Thoracic aorta (tissue), 2 donors: Measurements from ENCODE around the gene IL11RA. TPM values are rescaled to one million over a fixed set of nuclear protein-coding genes. Genes with fewer than 3 reads are reported as not detected.

Source experiments
- ATAC-seq: fragments of 150-250 bp; one replicate; pipeline ENCODE4 v1.8.0; 2017; ENCODE audit warnings: low read depth; ENCODE audit not compliant: insufficient number of reproducible peaks, low FRiP score
- DNase-seq: peaks from one replicate; pipeline ENCODE4 v3.0.0-alpha.2; 2020; ENCODE audit warnings: low spot score
- H3K27ac ChIP-seq, 2 donors: fragments of 200-600 bp; sonication (generic); 1 replicate in 1 of 2; 2 replicates in 1 of 2; pipeline ENCODE4 v1.5.1; 2016; ENCODE audit warnings: mild to moderate bottlenecking in 2 of 2, moderate library complexity in 2 of 2
- H3K27me3 ChIP-seq: fragments of 200-600 bp; sonication (generic); replicated peaks from 2 replicates; pipeline ENCODE4 v1.6.0; 2016; ENCODE audit warnings: mild to moderate bottlenecking; ENCODE audit not compliant: insufficient read depth
- H3K36me3 ChIP-seq: fragments of 200-600 bp; sonication (generic); one replicate; pipeline ENCODE4 v1.5.1; 2016
- H3K4me1 ChIP-seq, 2 donors: fragments of 200-600 bp; sonication (generic); 1 replicate in 1 of 2; 2 replicates in 1 of 2; pipeline versions ENCODE4 v1.5.1 to v1.6.0; 2016; ENCODE audit warnings: low read depth in 2 of 2, mild to moderate bottlenecking in 1 of 2; ENCODE audit not compliant: control insufficient read depth in 1 of 2
- H3K4me3 ChIP-seq: fragments of 200-600 bp; sonication (generic); 2 replicates; pipeline ENCODE4 v1.5.1; 2016; ENCODE audit warnings: mild to moderate bottlenecking
- H3K9me3 ChIP-seq: fragments of 200-600 bp; sonication (generic); 2 replicates; pipeline ENCODE4 v1.5.1; 2016
- total RNA-seq, 2 donors: library from RNA; depleted of rRNA; stranded (reverse); fragments of >200 nt; gene quantifications; one replicate each; pipeline versions ENCODE4 v1.1.0 to v1.2.3, GENCODE V29; 2016
- TF ChIP-seq, protein P1 (sequence below): fragments of 200-600 bp; sonication (generic); IDR thresholded peaks from one replicate; pipeline ENCODE4 v1.5.1; 2019; ENCODE audit warnings: antibody characterized with exemption

Gene IL11RA
- total RNA-seq, result 10 to 100 TPM; 81.3 to 99.0 TPM

DNA sequence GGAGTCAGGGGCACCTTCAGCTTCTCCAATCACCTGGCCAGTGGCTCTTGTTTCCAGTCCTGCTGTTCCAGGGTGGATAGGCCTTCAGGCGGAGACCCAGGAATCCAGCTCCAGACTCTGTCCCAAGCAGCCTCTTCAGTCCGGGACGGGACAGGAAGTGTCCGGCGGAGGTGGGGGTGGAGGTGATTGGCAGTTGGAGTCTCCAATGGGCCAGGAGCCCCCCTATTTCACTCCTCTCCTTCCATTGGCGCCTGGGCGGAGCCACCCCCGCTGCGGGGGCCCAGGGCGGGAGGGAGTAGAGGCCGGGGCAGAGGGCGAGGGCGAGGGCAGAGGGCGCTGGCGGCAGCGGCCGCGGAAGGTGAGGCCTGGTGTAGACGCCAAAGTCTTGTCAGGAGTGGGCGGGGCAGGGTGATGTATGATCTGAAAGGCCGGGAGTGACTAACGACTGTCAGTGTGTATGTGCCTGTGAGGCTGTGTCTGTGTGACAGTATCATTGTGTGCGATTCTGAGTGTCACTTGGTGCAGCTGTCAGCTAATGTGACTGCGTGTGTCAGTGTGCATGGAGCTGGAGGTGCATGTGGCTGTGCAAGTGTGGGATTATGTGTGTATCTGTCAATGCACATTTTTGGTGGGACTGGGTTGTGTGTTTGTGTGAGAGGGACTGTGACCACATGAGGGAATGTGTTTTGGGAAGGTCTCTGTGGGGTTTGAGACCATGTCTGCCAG lies at the start of gene IL11RA:
Gene IL11RA, plus strand, starts transcription at position 310 of the 726 bp plus-strand sequence. CDS start 3,033 bp downstream, outside the sequence.
- peak within 1 kb of the TSS; percentile 67 for H3K4me3 ChIP-seq
- peaks cover 18% of the 10 kb centered on the region for H3K36me3 ChIP-seq
- peak; percentile 50 for DNase-seq
- H3K27me3 ChIP-seq, result no peaks in the 10 kb centered on the region
- peaks cover 41 to 76% of the 10 kb centered on the region in 2 donors for H3K4me1 ChIP-seq
- TF ChIP-seq, protein P1, sequence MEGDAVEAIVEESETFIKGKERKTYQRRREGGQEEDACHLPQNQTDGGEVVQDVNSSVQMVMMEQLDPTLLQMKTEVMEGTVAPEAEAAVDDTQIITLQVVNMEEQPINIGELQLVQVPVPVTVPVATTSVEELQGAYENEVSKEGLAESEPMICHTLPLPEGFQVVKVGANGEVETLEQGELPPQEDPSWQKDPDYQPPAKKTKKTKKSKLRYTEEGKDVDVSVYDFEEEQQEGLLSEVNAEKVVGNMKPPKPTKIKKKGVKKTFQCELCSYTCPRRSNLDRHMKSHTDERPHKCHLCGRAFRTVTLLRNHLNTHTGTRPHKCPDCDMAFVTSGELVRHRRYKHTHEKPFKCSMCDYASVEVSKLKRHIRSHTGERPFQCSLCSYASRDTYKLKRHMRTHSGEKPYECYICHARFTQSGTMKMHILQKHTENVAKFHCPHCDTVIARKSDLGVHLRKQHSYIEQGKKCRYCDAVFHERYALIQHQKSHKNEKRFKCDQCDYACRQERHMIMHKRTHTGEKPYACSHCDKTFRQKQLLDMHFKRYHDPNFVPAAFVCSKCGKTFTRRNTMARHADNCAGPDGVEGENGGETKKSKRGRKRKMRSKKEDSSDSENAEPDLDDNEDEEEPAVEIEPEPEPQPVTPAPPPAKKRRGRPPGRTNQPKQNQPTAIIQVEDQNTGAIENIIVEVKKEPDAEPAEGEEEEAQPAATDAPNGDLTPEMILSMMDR, result no peak
- H3K9me3 ChIP-seq, result no peaks in the 10 kb centered on the region
- peak within 1 kb of the TSS; percentile 85 to 92 for H3K27ac ChIP-seq
- ATAC-seq, result peak; percentile 42

DNA sequence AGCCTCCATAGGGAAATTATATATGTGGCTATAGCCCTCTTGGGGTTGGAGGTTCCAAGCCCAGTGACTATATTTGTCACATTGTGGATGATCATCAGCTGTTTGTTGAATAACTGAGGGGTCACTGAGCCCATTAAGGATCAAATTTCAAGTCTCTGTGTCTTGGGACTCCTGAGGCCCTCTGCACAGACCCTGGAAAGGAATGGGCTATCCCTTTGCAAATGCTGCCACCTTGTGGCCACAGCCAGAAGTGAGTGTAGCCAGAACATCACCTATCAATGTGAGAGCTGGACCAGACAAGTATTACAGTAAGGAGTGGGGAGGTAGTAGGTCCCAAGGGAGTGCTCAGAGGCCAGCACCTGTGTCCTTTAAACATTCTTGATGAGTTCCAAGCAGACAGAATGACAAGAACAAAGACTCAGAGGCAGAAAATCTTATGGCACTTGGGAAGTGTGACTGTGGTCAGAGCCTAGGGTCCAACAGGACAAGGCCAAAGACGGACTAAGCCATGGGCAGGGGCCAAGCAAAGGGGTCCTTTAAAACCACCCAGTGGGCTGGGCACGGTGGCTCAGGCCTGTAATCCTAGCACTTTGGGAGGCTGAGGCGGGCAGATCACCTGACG lies 48.3 kb upstream of the IL11RA start:
- ATAC-seq (peak; percentile 81), DNase-seq (peak; percentile 49)
- Histone ChIP-seq H3K4me1 (no peaks in the 10 kb centered on the region), H3K27me3 (no peaks in the 10 kb centered on the region), H3K9me3 (no peaks in the 10 kb centered on the region), H3K27ac (no peak overlapping the region), H3K36me3 (no peaks in the 10 kb centered on the region), H3K4me3 (no peak overlapping the region)
- TF ChIP-seq, protein P1, result peak; percentile 91

DNA sequence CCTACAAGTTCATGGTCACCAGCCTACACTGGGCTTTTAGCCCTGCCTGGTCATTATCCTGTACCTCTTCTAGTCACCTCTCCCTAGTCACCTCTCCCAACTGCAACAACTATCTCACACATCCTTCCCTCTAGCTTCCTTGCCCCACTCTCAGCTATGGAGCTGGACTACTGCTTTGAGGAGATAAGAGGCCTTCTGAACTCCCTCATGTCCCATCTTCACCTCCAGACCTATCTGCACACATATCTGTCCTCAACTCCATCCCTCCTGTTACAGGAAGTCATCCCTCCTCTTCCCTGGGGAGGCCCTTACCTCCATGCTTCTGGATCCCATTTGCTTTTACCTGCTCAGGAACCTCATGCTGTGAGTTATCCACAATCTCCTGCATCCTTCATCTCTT lies 45.8 kb upstream of the IL11RA start:
- H3K36me3 ChIP-seq, result no peaks in the 10 kb centered on the region
- TF ChIP-seq, protein P1, result no peak
- no peaks in the 10 kb centered on the region for H3K9me3 ChIP-seq
- no peaks in the 10 kb centered on the region for H3K27me3 ChIP-seq
- H3K4me3 ChIP-seq, result no peak overlapping the region
- DNase-seq, result no peak
- ATAC-seq, result no peak
- no peak overlapping the region for H3K27ac ChIP-seq
- peaks cover 0 to 9% of the 10 kb centered on the region in 2 donors for H3K4me1 ChIP-seq

DNA sequence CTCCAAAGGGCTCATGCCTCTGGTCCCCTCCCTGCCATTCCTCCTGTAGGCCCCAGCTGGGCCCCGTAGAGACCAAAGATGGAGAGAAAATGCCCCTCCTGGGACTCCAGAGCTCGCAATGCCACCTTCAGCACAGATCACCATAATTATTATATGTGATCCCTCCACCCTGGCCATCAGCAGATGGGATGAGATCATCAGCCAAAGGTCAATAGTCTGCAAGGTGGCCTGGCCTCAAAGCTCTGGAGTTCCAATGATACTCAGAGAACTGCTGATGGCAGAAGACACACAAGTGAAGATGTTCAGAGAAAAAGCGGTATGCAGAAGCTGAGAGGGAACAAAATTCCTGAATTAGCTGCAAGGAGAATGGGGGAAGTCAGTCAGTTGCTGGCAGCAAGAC lies 45.1 kb upstream of the IL11RA start:
- Histone ChIP-seq H3K36me3 (no peaks in the 10 kb centered on the region), H3K27me3 (no peaks in the 10 kb centered on the region), H3K27ac (no peak overlapping the region), H3K9me3 (no peaks in the 10 kb centered on the region), H3K4me3 (no peak overlapping the region), H3K4me1 (peaks cover 0 to 15% of the 10 kb centered on the region in 2 donors)
- ATAC-seq, result no peak
- DNase-seq, result no peak
- TF ChIP-seq, protein P1, result no peak

DNA sequence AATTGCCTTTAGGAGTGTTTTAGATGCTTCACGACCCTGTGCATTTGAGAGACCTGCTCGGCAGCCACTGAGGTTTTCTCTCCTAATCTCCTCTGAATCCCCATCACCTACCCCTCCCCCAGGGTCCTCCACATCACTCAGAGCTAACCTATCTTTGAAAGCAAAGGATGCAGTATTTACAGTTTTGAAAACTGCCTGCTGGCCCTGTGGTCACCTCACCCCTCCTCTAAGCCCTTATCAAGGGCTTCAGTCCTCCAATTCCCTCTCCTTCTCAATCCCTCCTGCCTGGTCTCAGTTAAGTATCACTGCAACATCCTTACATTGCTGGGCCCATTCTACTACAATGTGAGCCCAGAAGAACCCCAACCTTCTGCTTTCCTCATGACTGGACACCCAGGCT lies 44.7 kb upstream of the IL11RA start:
- DNase-seq (no peak), ATAC-seq (no peak)
- peaks cover 0 to 19% of the 10 kb centered on the region in 2 donors for H3K4me1 ChIP-seq
- TF ChIP-seq, protein P1, result no peak
- H3K27ac ChIP-seq, result no peak overlapping the region
- no peaks in the 10 kb centered on the region for H3K27me3 ChIP-seq
- no peaks in the 10 kb centered on the region for H3K36me3 ChIP-seq
- H3K4me3 ChIP-seq, result no peak overlapping the region
- H3K9me3 ChIP-seq, result no peaks in the 10 kb centered on the region
